Transverse colon (tissue), 4 donors: ENCODE measurements around the gene ODF4. TPM values are rescaled to one million over a fixed set of nuclear protein-coding genes. Genes with fewer than 3 reads are reported as not detected.

Experiments
- DNase-seq: peaks from one replicate; pipeline ENCODE4 v3.0.0-alpha.2; 2019
- H3K27ac ChIP-seq, 4 donors: fragments of 200-600 bp; sonication (generic); 2 replicates each; pipeline ENCODE4 v1.5.1; 2016 to 2018; ENCODE audit warnings: inconsistent platforms in 4 of 4
- H3K27me3 ChIP-seq: fragments of 200-600 bp; sonication (generic); 2 replicates; pipeline ENCODE4 v1.5.1; 2017; ENCODE audit warnings: inconsistent platforms
- H3K36me3 ChIP-seq, 4 donors: fragments of 200-600 bp; sonication (generic); 2 replicates each; pipeline ENCODE4 v1.5.1; 2017 to 2019; ENCODE audit warnings: inconsistent platforms in 4 of 4
- H3K4me1 ChIP-seq, 4 donors: fragments of 200-600 bp; sonication (generic); 2 replicates each; pipeline ENCODE4 v1.5.1; 2017 to 2020; ENCODE audit warnings: inconsistent platforms in 4 of 4
- H3K4me3 ChIP-seq, 4 donors: fragments of 200-600 bp; sonication (generic); 1 replicate in 1 of 4; 2 replicates in 3 of 4; pipeline versions ENCODE4 v1.5.1 to v1.6.1; 2017 to 2019; ENCODE audit warnings: inconsistent platforms in 4 of 4
- H3K9me3 ChIP-seq, 2 donors: fragments of 200-600 bp; sonication (generic); 2 replicates each; pipeline ENCODE4 v1.5.1; 2017 to 2019; ENCODE audit warnings: inconsistent platforms in 2 of 2
- EP300 ChIP-seq: sonication (generic); formaldehyde crosslinking; IDR thresholded peaks from one replicate; pipeline ENCODE4 v1.6.1; 2017; ENCODE audit warnings: antibody characterized with exemption, low read depth
- POLR2A ChIP-seq: fragments of 450-650 bp; IDR thresholded peaks from one replicate; pipeline ENCODE4 v1.6.1; 2016; ENCODE audit warnings: antibody characterized with exemption, mild to moderate bottlenecking, moderate library complexity
- POLR2AphosphoS5 ChIP-seq, 3 donors: sonication (generic); formaldehyde crosslinking; IDR thresholded peaks; one replicate each; pipeline ENCODE4 v1.6.1; 2016; ENCODE audit warnings: antibody characterized with exemption in 3 of 3
- WGBS, 2 donors: methylation state at CpG; one replicate each; pipeline ENCODE4 v1.1.5; 2018; ENCODE audit warnings: low coverage in 1 of 2; 5-methylcytosine and 5-hydroxymethylcytosine counted together
- in situ Hi-C, 4 donors: fragments of 200-750 bp; cut with MboI; loops; one replicate each; pipeline versions ENCODE4 v1.15.0 to v1.15.1; 2017; ENCODE audit warnings: low sequenced_read_pairs in 3 of 4, low pct_ligation_motif_present in 1 of 4, low pct_unique_long_range_greater_than_20kb in 1 of 4
- intact Hi-C: fragments of 100-400 bp; cut with DNase I; formaldehyde crosslinking; loops from one replicate; pipeline ENCODE4 v1.15.1; 2023; ENCODE audit warnings: low total_unique reads
- total RNA-seq, 4 donors: library from RNA; depleted of rRNA; stranded (reverse); fragments of >200 nt; gene quantifications; one replicate each; pipeline ENCODE4 v1.1.0, GENCODE V29; 2016
- TF ChIP-seq, protein P1 (sequence below), 5 experiments: fragments of 200-600 bp in 3 of 5; fragments of 450-650 bp in 2 of 5; sonication (generic) in 3 of 5; IDR thresholded peaks; 1 replicate in 2 of 5; 2 replicates in 3 of 5; pipeline ENCODE4 v1.5.1; 2016 to 2017; ENCODE audit warnings: antibody characterized with exemption in 5 of 5, inconsistent platforms in 3 of 5, mild to moderate bottlenecking in 2 of 5, moderate library complexity in 1 of 5

Gene ODF4
- total RNA-seq, 4 donors from 2014 or later, result not detected

DNA sequence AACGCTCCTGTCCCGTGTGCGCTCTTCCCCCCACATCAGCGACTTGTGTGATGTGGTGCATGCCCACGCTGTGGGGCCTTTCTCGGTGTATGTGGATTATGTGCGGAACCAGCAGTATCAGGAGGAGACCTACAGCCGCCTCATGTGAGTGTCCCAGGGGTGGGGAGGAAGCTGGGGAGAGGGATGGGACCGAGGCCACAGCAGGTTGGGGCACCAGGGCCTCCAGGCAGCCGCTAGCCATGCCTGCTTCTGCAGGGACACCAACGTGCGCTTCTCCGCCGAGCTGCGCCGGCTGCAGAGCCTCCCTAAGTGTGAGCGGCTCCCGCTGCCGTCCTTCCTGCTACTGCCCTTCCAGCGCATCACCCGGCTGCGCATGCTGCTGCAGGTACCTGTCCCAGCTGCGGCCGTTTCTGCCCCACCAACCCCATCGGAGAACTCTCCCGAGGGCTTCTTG is 23.8 kb upstream of the ODF4 start:
- peaks cover 72% of the 10 kb centered on the region for H3K27me3 ChIP-seq
- peaks cover 0 to 8% (median 3%) of the 10 kb centered on the region in 4 donors for H3K4me1 ChIP-seq
- H3K4me3 ChIP-seq, result no peak overlapping the region
- WGBS, 2 donors, result 44% methylated on average over 26 of the region's 26 CpGs; no CpG with 5 or more reads in 1 of the 2 donors
- no peaks in the 10 kb centered on the region for H3K9me3 ChIP-seq
- H3K27ac ChIP-seq, result no peak overlapping the region
- in situ Hi-C loops, result loop anchor here in 2 of 4 donors (25.0 kb wide), 1 partner anchor 228 kb away; the partner anchor contains the start of gene ALOX12B (in 2 of the 2)
- H3K36me3 ChIP-seq, result no peaks in the 10 kb centered on the region
- intact Hi-C loops, result no loop called here
- no peak for DNase-seq
- TF ChIP-seq POLR2AphosphoS5 (IDR thresholded peaks at IDR 0.05) (no peak), POLR2A (no peak), EP300 (no peak)
- TF ChIP-seq, protein P1, sequence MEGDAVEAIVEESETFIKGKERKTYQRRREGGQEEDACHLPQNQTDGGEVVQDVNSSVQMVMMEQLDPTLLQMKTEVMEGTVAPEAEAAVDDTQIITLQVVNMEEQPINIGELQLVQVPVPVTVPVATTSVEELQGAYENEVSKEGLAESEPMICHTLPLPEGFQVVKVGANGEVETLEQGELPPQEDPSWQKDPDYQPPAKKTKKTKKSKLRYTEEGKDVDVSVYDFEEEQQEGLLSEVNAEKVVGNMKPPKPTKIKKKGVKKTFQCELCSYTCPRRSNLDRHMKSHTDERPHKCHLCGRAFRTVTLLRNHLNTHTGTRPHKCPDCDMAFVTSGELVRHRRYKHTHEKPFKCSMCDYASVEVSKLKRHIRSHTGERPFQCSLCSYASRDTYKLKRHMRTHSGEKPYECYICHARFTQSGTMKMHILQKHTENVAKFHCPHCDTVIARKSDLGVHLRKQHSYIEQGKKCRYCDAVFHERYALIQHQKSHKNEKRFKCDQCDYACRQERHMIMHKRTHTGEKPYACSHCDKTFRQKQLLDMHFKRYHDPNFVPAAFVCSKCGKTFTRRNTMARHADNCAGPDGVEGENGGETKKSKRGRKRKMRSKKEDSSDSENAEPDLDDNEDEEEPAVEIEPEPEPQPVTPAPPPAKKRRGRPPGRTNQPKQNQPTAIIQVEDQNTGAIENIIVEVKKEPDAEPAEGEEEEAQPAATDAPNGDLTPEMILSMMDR (IDR thresholded peaks at IDR 0.05), result no peak

DNA sequence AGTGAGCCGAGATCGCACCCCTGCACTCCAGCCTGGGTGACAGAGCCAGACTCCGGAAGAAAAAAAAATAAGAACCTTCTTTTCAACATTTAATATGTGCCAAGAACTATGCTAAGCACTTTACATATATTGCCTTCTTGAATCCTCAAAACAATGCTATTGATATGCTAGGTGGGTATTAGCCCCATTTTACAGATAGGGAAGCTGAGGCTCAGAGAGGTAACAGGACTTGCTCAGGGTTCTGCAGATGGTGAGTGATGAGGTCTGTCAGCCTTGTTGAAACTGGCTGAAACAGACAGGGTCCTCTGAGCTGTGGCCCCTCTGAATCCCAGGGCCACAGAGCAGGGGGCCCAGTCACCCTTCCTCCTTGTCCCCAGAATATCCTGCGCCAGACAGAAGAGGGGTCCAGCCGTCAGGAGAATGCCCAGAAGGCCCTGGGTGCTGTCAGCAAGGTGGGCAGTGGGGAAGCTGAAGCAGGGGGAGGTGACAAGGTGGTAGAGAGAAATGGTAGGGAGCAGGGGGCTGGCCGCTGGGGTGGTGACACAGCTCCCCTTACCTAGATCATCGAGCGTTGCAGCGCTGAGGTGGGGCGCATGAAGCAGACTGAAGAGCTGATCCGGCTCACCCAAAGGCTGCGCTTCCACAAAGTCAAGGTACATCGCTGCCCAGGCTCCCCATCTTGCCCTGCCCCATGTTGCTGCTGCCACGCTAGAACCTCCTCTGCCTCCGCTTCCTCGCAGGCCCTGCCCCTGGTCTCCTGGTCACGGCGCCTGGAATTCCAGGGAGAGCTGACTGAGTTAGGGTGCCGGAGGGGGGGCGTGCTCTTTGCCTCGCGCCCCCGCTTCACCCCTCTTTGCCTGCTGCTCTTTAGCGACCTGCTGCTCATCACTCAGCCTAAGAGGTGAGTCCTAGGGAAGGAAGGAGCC is 21.4 kb upstream of the ODF4 start:
- H3K27ac ChIP-seq, result no peak overlapping the region
- intact Hi-C loops (no loop called here), in situ Hi-C loops (loop anchor here in 2 of 4 donors (25.0 kb wide), 1 partner anchor 231 kb away; the partner anchor contains the start of gene ALOX12B (in 2 of the 2))
- TF ChIP-seq EP300 (no peak), POLR2A (no peak)
- TF ChIP-seq, protein P1 (IDR thresholded peaks at IDR 0.05), result no peak
- H3K36me3 ChIP-seq, result no peaks in the 10 kb centered on the region
- H3K4me1 ChIP-seq, result peaks cover 0 to 8% (median 3%) of the 10 kb centered on the region in 4 donors
- DNase-seq, result no peak
- 72 to 75% methylated on average over 11 to 24 of the region's 24 CpGs for WGBS, 2 donors
- H3K4me3 ChIP-seq, result no peak overlapping the region
- no peaks in the 10 kb centered on the region for H3K9me3 ChIP-seq
- peaks cover 47% of the 10 kb centered on the region for H3K27me3 ChIP-seq

DNA sequence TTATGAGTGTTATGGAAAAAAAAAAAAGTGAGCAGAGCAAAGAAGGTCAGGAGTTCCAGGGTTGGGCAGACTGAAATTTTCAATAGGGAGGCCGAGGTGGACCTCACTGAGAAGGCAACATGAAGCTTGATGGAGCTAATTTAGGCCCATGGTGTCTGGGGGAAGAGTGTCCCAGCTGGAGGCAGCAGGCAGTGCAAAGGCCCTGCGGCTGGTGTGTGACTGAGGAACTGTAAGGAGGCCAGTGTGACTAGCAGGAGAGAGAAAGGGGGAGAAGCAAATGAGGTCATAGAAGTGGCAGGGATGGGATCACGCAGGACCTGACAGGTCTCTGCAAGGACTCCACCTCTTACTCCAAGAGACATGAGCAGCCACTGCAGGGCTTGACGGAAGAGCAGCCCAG is 19.4 kb upstream of the ODF4 start:
- H3K27me3 ChIP-seq, result peaks cover 30% of the 10 kb centered on the region
- intact Hi-C loops, result no loop called here
- no peaks in the 10 kb centered on the region for H3K9me3 ChIP-seq
- peaks cover 0 to 5% (median 2%) of the 10 kb centered on the region in 4 donors for H3K4me1 ChIP-seq
- H3K4me3 ChIP-seq, result no peak overlapping the region
- DNase-seq, result no peak
- H3K27ac ChIP-seq, result no peak overlapping the region
- no peaks in the 10 kb centered on the region for H3K36me3 ChIP-seq
- 50 to 89% methylated on average over 1 to 4 of the region's 4 CpGs for WGBS, 2 donors
- in situ Hi-C loops, result loop anchor here in 2 of 4 donors (25.0 kb wide), 1 partner anchor 233 kb away; the partner anchor contains the start of gene ALOX12B (in 2 of the 2)
- TF ChIP-seq POLR2AphosphoS5 (IDR thresholded peaks at IDR 0.05), result no peak
- no peak for TF ChIP-seq EP300
- TF ChIP-seq, protein P1 (IDR thresholded peaks at IDR 0.05), result no peak
- TF ChIP-seq POLR2A, result no peak

DNA sequence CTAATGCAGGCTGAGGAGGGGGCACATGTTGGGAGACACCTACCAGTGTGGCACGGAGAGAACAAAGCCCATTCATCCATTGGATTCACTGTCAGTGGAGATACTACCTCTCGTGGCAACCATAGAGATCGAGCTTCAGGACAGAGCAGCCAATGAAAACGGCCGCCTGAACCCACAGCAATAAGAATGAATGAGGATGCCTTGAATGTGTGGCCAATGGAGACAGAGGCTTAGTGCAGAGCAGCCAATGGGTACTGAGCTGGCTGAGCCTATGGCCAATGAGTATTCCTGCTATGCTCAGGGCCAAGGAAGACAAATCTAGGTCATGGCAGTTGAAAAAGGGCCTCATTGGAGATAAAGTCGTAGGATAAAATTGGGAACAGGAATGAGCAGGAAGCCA is 18.6 kb upstream of the ODF4 start:
- intact Hi-C loops, result no loop called here
- TF ChIP-seq, protein P1 (IDR thresholded peaks at IDR 0.05), result no peak
- TF ChIP-seq POLR2A (no peak), POLR2AphosphoS5 (IDR thresholded peaks at IDR 0.05) (no peak), EP300 (no peak)
- H3K4me3 ChIP-seq, result no peak overlapping the region
- H3K27ac ChIP-seq, result no peak overlapping the region
- in situ Hi-C loops, result loop anchor here in 2 of 4 donors (25.0 kb wide), 1 partner anchor 234 kb away; the partner anchor contains the start of gene ALOX12B (in 2 of the 2)
- H3K36me3 ChIP-seq, result no peaks in the 10 kb centered on the region
- H3K9me3 ChIP-seq, result no peaks in the 10 kb centered on the region
- no peak for DNase-seq
- WGBS, 2 donors, result 50 to 71% methylated on average over 1 to 6 of the region's 6 CpGs
- no peaks in the 10 kb centered on the region for H3K4me1 ChIP-seq
- peaks cover 30% of the 10 kb centered on the region for H3K27me3 ChIP-seq
